Heart left ventricle (tissue), 16 donors: ENCODE measurements around the gene RLN1. TPM values are rescaled to one million over a fixed set of nuclear protein-coding genes. Genes with fewer than 3 reads are reported as not detected.
A peak's percentile ranks its signal among the peaks of the same experiment; 100 is the strongest.
"Not testable (repeated sequence)": the region's sequence is repeated elsewhere in the genome, so short reads cannot be mapped to it uniquely, and the experiment has no call there.

ENCODE experiments used
- ATAC-seq, 4 donors: fragments of 200-7000 bp; cut with Tn5 transposase; one replicate each; pipeline ENCODE4 v1.9.1; 2020 to 2022; ENCODE audit warnings: moderate library complexity in 4 of 4, mild to moderate bottlenecking in 3 of 4, moderate number of reproducible peaks in 1 of 4
- DNase-seq, 5 donors: peaks; one replicate each; pipeline ENCODE4 v3.0.0-alpha.2; 2020
- H3K27ac ChIP-seq, 12 donors: fragments of 200-600 bp; sonication (generic) in 4 of 12; one replicate each; pipeline versions ENCODE4 v1.5.0 to v1.8.0; 2016 to 2022; ENCODE audit warnings: mild to moderate bottlenecking in 2 of 12
- H3K27me3 ChIP-seq, 9 donors: fragments of 200-600 bp; sonication (generic) in 2 of 9; one replicate each; pipeline versions ENCODE4 v1.5.1 to v1.8.0; 2016 to 2022; ENCODE audit warnings: mild to moderate bottlenecking in 3 of 9
- H3K36me3 ChIP-seq, 9 donors: fragments of 200-600 bp; sonication (generic) in 2 of 9; one replicate each; pipeline versions ENCODE4 v1.5.0 to v1.8.0; 2018 to 2022; ENCODE audit warnings: mild to moderate bottlenecking in 2 of 9
- H3K4me1 ChIP-seq, 12 donors: fragments of 200-600 bp; sonication (generic) in 4 of 12; one replicate each; pipeline versions ENCODE4 v1.5.0 to v1.8.0; 2016 to 2022; ENCODE audit warnings: mild to moderate bottlenecking in 3 of 12
- H3K4me3 ChIP-seq, 12 donors: fragments of 200-600 bp; sonication (generic) in 4 of 12; one replicate each; pipeline versions ENCODE4 v1.5.0 to v1.8.0; 2017 to 2022; ENCODE audit warnings: mild to moderate bottlenecking in 9 of 12, moderate library complexity in 4 of 12
- H3K9me3 ChIP-seq, 12 donors: fragments of 200-600 bp; sonication (generic) in 4 of 12; one replicate each; pipeline versions ENCODE4 v1.5.0 to v1.8.0; 2016 to 2022; ENCODE audit warnings: mild to moderate bottlenecking in 1 of 12
- CTCF ChIP-seq, 12 donors: fragments of 200-600 bp; sonication (generic) in 4 of 12; IDR thresholded peaks; one replicate each; pipeline versions ENCODE4 v1.5.0 to v1.8.0; 2018 to 2022; ENCODE audit warnings: antibody characterized with exemption in 12 of 12, mild to moderate bottlenecking in 5 of 12
- POLR2A ChIP-seq, 2 donors: fragments of 450-650 bp; IDR thresholded peaks; one replicate each; pipeline ENCODE4 v1.6.1; 2017; ENCODE audit warnings: antibody characterized with exemption in 2 of 2, mild to moderate bottlenecking in 2 of 2, moderate library complexity in 2 of 2
- WGBS, 4 donors: extraction: QIAGEN DNeasy Blood & Tissue Kit in 2 of 4; methylation state at CpG; one replicate each; pipeline versions ENCODE4 v1.1.5 to v1.1.7; 2013 to 2018; 5-methylcytosine and 5-hydroxymethylcytosine counted together
- intact Hi-C, 10 donors: fragments of 100-400 bp; cut with DNase I; formaldehyde crosslinking; loops; one replicate each; pipeline versions ENCODE4 v1.11.1 to v1.14.2; 2022
- polyA plus RNA-seq, 2 donors: library from polyadenylated mRNA; stranded (reverse); fragments of 200-250 nt; gene quantifications; one replicate each; pipeline ENCODE4 v1.2.3, GENCODE V29; 2013
- total RNA-seq, 9 donors: library from RNA; depleted of rRNA in 2 of 9; stranded (reverse); fragments of >200 nt in 2 of 9; fragmentation: NEBNext Ultra II Directional in 3 of 9; extraction: Animal tissue kit (Norgen Biotek cat#: 25700) in 3 of 9; gene quantifications; one replicate each; pipeline versions ENCODE4 v1.1.0 to v1.2.4, GENCODE V29; 2016 to 2023
- donor health status: ischemic (EF 13 %, LVEDD 7.1; RV severe dilation, severe dysfunction).
- donor health status: healthy with polysubstance abuse.
- donor health status: DM: no; HTN: yes; CAD: no.
- donor health status: DM: no; HTN: no; CAD: no.
- donor health status: ischemic (EF 25% LVEDD 6.9; RV normal size, moderate dysfunction).
- donor health status: ischemic (EF 25% LVEDD 5.7; RV mildly dilated, moderate dysfunction).
- donor health status: healthy.
- donor health status: DM: yes; HTN: yes; CAD: no.
- donor health status: ischemic (EF 35%, LVEDD 5.7; RV mildly dilated, moderate dysfunction).
- donor health status: nonischemic (EF 11% LVEDD 7.7; RV severe dilation, severe dysfunction).
- donor health status: DM: yes; HTN: yes; CAD: no.
- donor health status: PGD.
- donor health status: ischemic (EF 29% LVEDD 5.4; RV normal size, mild dysfunction).
- donor health status: nonischemic (EF 23%, LVEDD 6.1; RV moderate dilation, normal function).

The RLN1 gene
- total and polyA plus RNA-seq, 11 donors, result 0.18 to 0.40 (median 0.28) TPM; not detected in 8

GRCh38 chr9:5355226-5355625 lies 15.6 kb upstream of the RLN1 start:
- H3K4me1 ChIP-seq, result peaks cover 0 to 27% (median 5%) of the 10 kb centered on the region in 12 donors
- ATAC-seq, result no peak
- H3K4me3 ChIP-seq, result no peak overlapping the region
- WGBS, 4 donors, result 98 to 100% (median 98%) methylated on average over 1 of the region's 1 CpG
- H3K27me3 ChIP-seq, result no peaks in the 10 kb centered on the region
- no peak for TF ChIP-seq CTCF (IDR thresholded peaks at IDR 0.05)
- TF ChIP-seq POLR2A (IDR thresholded peaks at IDR 0.05), result no peak
- no peak for DNase-seq
- H3K36me3 ChIP-seq, result peaks cover 0 to 5% (median 0%) of the 10 kb centered on the region in 9 donors
- H3K27ac ChIP-seq, result no peak overlapping the region
- intact Hi-C loops, result no loop called here
- H3K9me3 ChIP-seq, result peaks cover 0 to 5% (median 0%) of the 10 kb centered on the region in 12 donors

DNA sequence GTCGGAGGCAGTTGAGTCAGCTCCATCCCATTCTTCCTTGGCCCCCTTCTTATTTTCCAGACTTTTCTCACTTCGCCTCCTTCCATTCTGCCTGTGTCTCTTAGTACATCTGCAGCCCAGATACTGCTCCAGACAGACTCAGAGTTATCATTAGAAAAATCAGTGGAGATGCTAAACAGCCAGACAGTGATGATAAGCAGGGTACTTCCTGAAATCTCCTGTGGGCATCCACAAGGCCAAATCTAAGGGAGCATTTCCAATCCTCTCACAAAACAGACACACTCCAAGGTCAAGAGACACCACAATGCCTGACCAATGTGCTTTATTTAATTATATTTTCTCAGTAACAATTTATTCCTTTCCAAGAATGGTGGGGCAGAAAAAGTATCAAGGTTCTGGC lies 14.5 kb upstream of the RLN1 start:
- Histone ChIP-seq H3K27ac (no peak overlapping the region), H3K4me3 (no peak overlapping the region), H3K27me3 (no peaks in the 10 kb centered on the region), H3K9me3 (peaks cover 0 to 15% (median 3%) of the 10 kb centered on the region in 12 donors), H3K36me3 (peaks cover 0 to 5% (median 0%) of the 10 kb centered on the region in 9 donors), H3K4me1 (peaks cover 0 to 27% (median 5%) of the 10 kb centered on the region in 12 donors)
- ATAC-seq (no peak), DNase-seq (no peak)
- no peak for TF ChIP-seq CTCF (IDR thresholded peaks at IDR 0.05)
- no peak for TF ChIP-seq POLR2A (IDR thresholded peaks at IDR 0.05)
- intact Hi-C loops, result no loop called here
- WGBS, 4 donors, result 86 to 94% (median 91%) methylated on average over 2 of the region's 2 CpGs

DNA sequence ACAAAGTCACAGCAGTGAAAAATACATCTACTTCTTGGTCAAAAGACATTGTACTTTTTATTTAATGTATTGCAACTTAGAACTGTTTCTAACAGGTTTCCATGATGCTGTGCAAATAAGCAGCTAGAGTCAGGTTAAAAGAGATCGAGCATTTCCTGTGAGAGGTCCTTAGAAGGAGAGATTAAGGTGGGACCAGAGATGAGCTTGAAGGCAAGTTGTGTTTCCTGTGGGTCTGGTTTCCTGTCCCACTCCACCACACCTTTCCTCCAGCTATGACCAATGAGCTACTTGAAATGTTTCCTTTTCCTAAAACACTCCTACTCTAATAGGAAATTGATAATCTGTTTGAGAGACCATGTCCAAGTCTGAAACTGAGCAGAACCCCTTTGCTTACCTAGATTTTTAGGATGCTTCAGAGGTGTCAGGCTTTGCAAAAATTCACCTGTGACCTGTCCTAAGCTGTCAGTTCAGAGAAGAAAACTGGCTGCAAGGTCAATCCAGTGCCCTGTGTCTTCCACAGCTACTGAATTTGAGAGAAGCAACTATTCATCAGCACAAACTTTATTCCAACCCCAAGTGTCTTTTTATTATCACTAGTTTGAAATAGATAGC lies 13.1 kb upstream of the RLN1 start:
- intact Hi-C loops, result no loop called here
- no peak for TF ChIP-seq POLR2A (IDR thresholded peaks at IDR 0.05)
- TF ChIP-seq CTCF (IDR thresholded peaks at IDR 0.05), result no peak
- peaks cover 0 to 23% (median 3%) of the 10 kb centered on the region in 12 donors for H3K9me3 ChIP-seq
- H3K4me1 ChIP-seq, result peaks cover 0 to 19% (median 1%) of the 10 kb centered on the region in 12 donors
- H3K27me3 ChIP-seq, result no peaks in the 10 kb centered on the region
- 69 to 81% (median 75%) methylated on average over 1 of the region's 1 CpG for WGBS, 4 donors
- ATAC-seq (no peak), DNase-seq (no peak)
- H3K27ac ChIP-seq, result peak overlapping the region in 1 of 12 donors; percentile 12
- no peak overlapping the region for H3K4me3 ChIP-seq
- peaks cover 0 to 4% (median 0%) of the 10 kb centered on the region in 9 donors for H3K36me3 ChIP-seq

- no peaks in the 10 kb centered on the region for H3K27me3 ChIP-seq
- 69 to 71% (median 71%) methylated on average over 4 of the region's 4 CpGs for WGBS, 4 donors
- ATAC-seq (no peak), DNase-seq (no peak)
- no peaks in the 10 kb centered on the region for H3K4me1 ChIP-seq
- no peak for TF ChIP-seq CTCF (IDR thresholded peaks at IDR 0.05)
- no peak for TF ChIP-seq POLR2A (IDR thresholded peaks at IDR 0.05)
- H3K36me3 ChIP-seq, result no peaks in the 10 kb centered on the region
- H3K27ac ChIP-seq, result no peak overlapping the region
- H3K9me3 ChIP-seq, result no peaks in the 10 kb centered on the region
- intact Hi-C loops, result no loop called here
- no peak overlapping the region for H3K4me3 ChIP-seq
Measured at GRCh38 chr9:5336688-5337087, 3.0 kb downstream of the RLN1 start.

- H3K4me3 ChIP-seq, intact Hi-C loops, ATAC-seq, H3K27ac ChIP-seq, H3K9me3 ChIP-seq, DNase-seq, H3K4me1 ChIP-seq, H3K27me3 ChIP-seq, H3K36me3 ChIP-seq: not testable (repeated sequence)
- WGBS, 4 donors, result 76 to 80% (median 78%) methylated on average over 3 of the region's 3 CpGs
Measured at GRCh38 chr9:5331276-5331675, 8.4 kb downstream of the RLN1 start.
